DND-41 (cell line): ENCODE results near the gene MFF.

ENCODE experiments used
- EZH2 ChIP-seq: IDR thresholded peaks from 3 replicates; pipeline ENCODE4 v1.6.1; 2012; ENCODE audit warnings: borderline replicate concordance, low read depth, mild to moderate bottlenecking, moderate library complexity, low read length, inconsistent platforms; ENCODE audit not compliant: severe bottlenecking
- TF ChIP-seq, protein P1 (sequence below): IDR thresholded peaks from 2 replicates; pipeline ENCODE4 v1.5.1; 2012; ENCODE audit warnings: borderline replicate concordance, low read length, moderate library complexity, mild to moderate bottlenecking; ENCODE audit not compliant: poor library complexity, severe bottlenecking; ENCODE audit errors: extremely low read depth

- TF ChIP-seq, protein P1, sequence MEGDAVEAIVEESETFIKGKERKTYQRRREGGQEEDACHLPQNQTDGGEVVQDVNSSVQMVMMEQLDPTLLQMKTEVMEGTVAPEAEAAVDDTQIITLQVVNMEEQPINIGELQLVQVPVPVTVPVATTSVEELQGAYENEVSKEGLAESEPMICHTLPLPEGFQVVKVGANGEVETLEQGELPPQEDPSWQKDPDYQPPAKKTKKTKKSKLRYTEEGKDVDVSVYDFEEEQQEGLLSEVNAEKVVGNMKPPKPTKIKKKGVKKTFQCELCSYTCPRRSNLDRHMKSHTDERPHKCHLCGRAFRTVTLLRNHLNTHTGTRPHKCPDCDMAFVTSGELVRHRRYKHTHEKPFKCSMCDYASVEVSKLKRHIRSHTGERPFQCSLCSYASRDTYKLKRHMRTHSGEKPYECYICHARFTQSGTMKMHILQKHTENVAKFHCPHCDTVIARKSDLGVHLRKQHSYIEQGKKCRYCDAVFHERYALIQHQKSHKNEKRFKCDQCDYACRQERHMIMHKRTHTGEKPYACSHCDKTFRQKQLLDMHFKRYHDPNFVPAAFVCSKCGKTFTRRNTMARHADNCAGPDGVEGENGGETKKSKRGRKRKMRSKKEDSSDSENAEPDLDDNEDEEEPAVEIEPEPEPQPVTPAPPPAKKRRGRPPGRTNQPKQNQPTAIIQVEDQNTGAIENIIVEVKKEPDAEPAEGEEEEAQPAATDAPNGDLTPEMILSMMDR, result no peak
- no peak for TF ChIP-seq EZH2
Observed at GRCh38 chr2:227322530-227323205, 2.4 kb upstream of the MFF start.
